Transverse colon (tissue), 4 donors: Measurements from ENCODE around the gene SRSF2. TPM values are rescaled to one million over a fixed set of nuclear protein-coding genes. Genes with fewer than 3 reads are reported as not detected.

Source experiments
- DNase-seq: peaks from one replicate; pipeline ENCODE4 v3.0.0-alpha.2; 2019
- H3K27ac ChIP-seq, 4 donors: fragments of 200-600 bp; sonication (generic); 2 replicates each; pipeline ENCODE4 v1.5.1; 2016 to 2018; ENCODE audit warnings: inconsistent platforms in 4 of 4
- H3K27me3 ChIP-seq: fragments of 200-600 bp; sonication (generic); 2 replicates; pipeline ENCODE4 v1.5.1; 2017; ENCODE audit warnings: inconsistent platforms
- H3K36me3 ChIP-seq, 4 donors: fragments of 200-600 bp; sonication (generic); 2 replicates each; pipeline ENCODE4 v1.5.1; 2017 to 2019; ENCODE audit warnings: inconsistent platforms in 4 of 4
- H3K4me1 ChIP-seq, 4 donors: fragments of 200-600 bp; sonication (generic); 2 replicates each; pipeline ENCODE4 v1.5.1; 2017 to 2020; ENCODE audit warnings: inconsistent platforms in 4 of 4
- H3K4me3 ChIP-seq, 4 donors: fragments of 200-600 bp; sonication (generic); 1 replicate in 1 of 4; 2 replicates in 3 of 4; pipeline versions ENCODE4 v1.5.1 to v1.6.1; 2017 to 2019; ENCODE audit warnings: inconsistent platforms in 4 of 4
- H3K9me3 ChIP-seq, 2 donors: fragments of 200-600 bp; sonication (generic); 2 replicates each; pipeline ENCODE4 v1.5.1; 2017 to 2019; ENCODE audit warnings: inconsistent platforms in 2 of 2
- CTCF ChIP-seq, 5 experiments: fragments of 200-600 bp in 3 of 5; fragments of 450-650 bp in 2 of 5; sonication (generic) in 3 of 5; IDR thresholded peaks; 1 replicate in 2 of 5; 2 replicates in 3 of 5; pipeline ENCODE4 v1.5.1; 2016 to 2017; ENCODE audit warnings: antibody characterized with exemption in 5 of 5, inconsistent platforms in 3 of 5, mild to moderate bottlenecking in 2 of 5, moderate library complexity in 1 of 5
- EP300 ChIP-seq: sonication (generic); formaldehyde crosslinking; IDR thresholded peaks from one replicate; pipeline ENCODE4 v1.6.1; 2017; ENCODE audit warnings: antibody characterized with exemption, low read depth
- POLR2A ChIP-seq: fragments of 450-650 bp; IDR thresholded peaks from one replicate; pipeline ENCODE4 v1.6.1; 2016; ENCODE audit warnings: antibody characterized with exemption, mild to moderate bottlenecking, moderate library complexity
- POLR2AphosphoS5 ChIP-seq, 3 donors: sonication (generic); formaldehyde crosslinking; IDR thresholded peaks; one replicate each; pipeline ENCODE4 v1.6.1; 2016; ENCODE audit warnings: antibody characterized with exemption in 3 of 3
- WGBS, 2 donors: methylation state at CpG; one replicate each; pipeline ENCODE4 v1.1.5; 2018; ENCODE audit warnings: low coverage in 1 of 2; 5-methylcytosine and 5-hydroxymethylcytosine counted together
- in situ Hi-C, 4 donors: fragments of 200-750 bp; cut with MboI; loops; one replicate each; pipeline versions ENCODE4 v1.15.0 to v1.15.1; 2017; ENCODE audit warnings: low sequenced_read_pairs in 3 of 4, low pct_ligation_motif_present in 1 of 4, low pct_unique_long_range_greater_than_20kb in 1 of 4
- intact Hi-C: fragments of 100-400 bp; cut with DNase I; formaldehyde crosslinking; loops from one replicate; pipeline ENCODE4 v1.15.1; 2023; ENCODE audit warnings: low total_unique reads
- total RNA-seq, 4 donors: library from RNA; depleted of rRNA; stranded (reverse); fragments of >200 nt; gene quantifications; one replicate each; pipeline ENCODE4 v1.1.0, GENCODE V29; 2016

The SRSF2 gene
- total RNA-seq, 4 donors from 2014 or later, result 193 to 1,196 (median 348) TPM

- H3K9me3 ChIP-seq, result no peaks in the 10 kb centered on the region
- peak overlapping the region in 3 of 4 donors; percentile 97 to 99 (median 98) for H3K4me3 ChIP-seq
- no peaks in the 10 kb centered on the region for H3K27me3 ChIP-seq
- intact Hi-C loops (loop anchor here (5.0 to 10.0 kb wide), 2 partner anchors 851 to 943 kb away; partner anchors contain the start of genes TRIM47 and UNK), in situ Hi-C loops (no loop called here)
- peak; percentile 28 for DNase-seq
- WGBS, 2 donors, result 35 to 40% methylated on average over 12 to 18 of the region's 18 CpGs
- peak overlapping the region; percentile 100 for H3K27ac ChIP-seq
- H3K36me3 ChIP-seq, result peaks cover 0 to 27% (median 4%) of the 10 kb centered on the region in 4 donors
- H3K4me1 ChIP-seq, result peaks cover 34 to 76% (median 40%) of the 10 kb centered on the region in 4 donors
- no peak for TF ChIP-seq POLR2A
- TF ChIP-seq POLR2AphosphoS5 (IDR thresholded peaks at IDR 0.05), result no peak
Measured at GRCh38 chr17:76727745-76728456, 9.2 kb downstream of the SRSF2 start.

GRCh38 chr17:76726776-76727718 is 10.1 kb downstream of the SRSF2 start, which contains the start of gene METTL23:
Gene METTL23, plus strand, starts transcription at chr17:76726839. Its CDS starts 2,872 bp downstream, at chr17:76729711.
- peak within 1 kb of the TSS; percentile 89 to 99 (median 98) for H3K4me3 ChIP-seq
- intact Hi-C loops, result loop anchor here (5.0 to 10.0 kb wide), 2 partner anchors 850 to 942 kb away; partner anchors contain the start of genes TRIM47 and UNK
- TF ChIP-seq POLR2AphosphoS5 (IDR thresholded peaks at IDR 0.05) (peak in 2 of 3 donors; percentile 85 to 90), EP300 (no peak), CTCF (IDR thresholded peaks at IDR 0.05) (peak; percentile 66 to 92 (median 70)), POLR2A (no peak)
- peak within 1 kb of the TSS; percentile 100 for H3K27ac ChIP-seq
- peaks cover 28 to 71% (median 36%) of the 10 kb centered on the region in 4 donors for H3K4me1 ChIP-seq
- WGBS, 2 donors, result 1 to 50% methylated on average over 1 to 48 of the region's 71 CpGs
- no peaks in the 10 kb centered on the region for H3K27me3 ChIP-seq
- DNase-seq, result peak; percentile 90
- H3K9me3 ChIP-seq, result no peaks in the 10 kb centered on the region
- in situ Hi-C loops, result no loop called here
- peaks cover 0 to 22% (median 6%) of the 10 kb centered on the region in 4 donors for H3K36me3 ChIP-seq

GRCh38 chr17:76726231-76726775 is 10.8 kb downstream of the SRSF2 start, which contains the start of gene JMJD6:
Gene JMJD6, minus strand, starts transcription at chr17:76726606. Its CDS starts 131 bp downstream, at chr17:76726475.
- DNase-seq, result peak; percentile 98
- TF ChIP-seq CTCF (IDR thresholded peaks at IDR 0.05), result no peak
- TF ChIP-seq POLR2AphosphoS5 (IDR thresholded peaks at IDR 0.05), result peak; percentile 97
- TF ChIP-seq EP300, result no peak
- peak; percentile 98 for TF ChIP-seq POLR2A
- in situ Hi-C loops, result no loop called here
- peaks cover 21 to 65% (median 36%) of the 10 kb centered on the region in 4 donors for H3K4me1 ChIP-seq
- H3K4me3 ChIP-seq, result peak within 1 kb of the TSS; percentile 89 to 99 (median 98)
- 0% methylated on average over 49 of the region's 60 CpGs; no CpG with 5 or more reads in 1 of the 2 donors for WGBS, 2 donors
- peak within 1 kb of the TSS; percentile 100 for H3K27ac ChIP-seq
- intact Hi-C loops, result loop anchor here (5.0 to 10.0 kb wide), 2 partner anchors 849 to 942 kb away; partner anchors contain the start of genes TRIM47 and UNK
- no peaks in the 10 kb centered on the region for H3K27me3 ChIP-seq
- H3K36me3 ChIP-seq, result peaks cover 0 to 25% (median 10%) of the 10 kb centered on the region in 4 donors
- H3K9me3 ChIP-seq, result no peaks in the 10 kb centered on the region

GRCh38 chr17:76725580-76726230 is 11.4 kb downstream of the SRSF2 start:
- intact Hi-C loops (loop anchor here (5.0 to 10.0 kb wide), 2 partner anchors 848 to 941 kb away; partner anchors contain the start of genes TRIM47 and UNK), in situ Hi-C loops (no loop called here)
- peak; percentile 85 for DNase-seq
- H3K9me3 ChIP-seq, result no peaks in the 10 kb centered on the region
- H3K4me3 ChIP-seq, result peak overlapping the region; percentile 89 to 99 (median 98)
- 0 to 5% methylated on average over 7 to 34 of the region's 38 CpGs for WGBS, 2 donors
- TF ChIP-seq CTCF (IDR thresholded peaks at IDR 0.05), result no peak
- TF ChIP-seq POLR2AphosphoS5 (IDR thresholded peaks at IDR 0.05), result peak in 2 of 3 donors; percentile 2 to 18
- TF ChIP-seq POLR2A, result no peak
- H3K27ac ChIP-seq, result peak overlapping the region; percentile 100
- no peaks in the 10 kb centered on the region for H3K27me3 ChIP-seq
- peaks cover 20 to 61% (median 36%) of the 10 kb centered on the region in 4 donors for H3K4me1 ChIP-seq
- H3K36me3 ChIP-seq, result peaks cover 0 to 29% (median 13%) of the 10 kb centered on the region in 4 donors
